ENCODE data around the gene GNAI1. TPM values are rescaled to one million over a fixed set of nuclear protein-coding genes. Genes with fewer than 3 reads are reported as not detected.

GNAI1 gene
- total and polyA plus RNA-seq, 11 donors = 4.6 to 26.1 (median 14.1) TPM

DNA sequence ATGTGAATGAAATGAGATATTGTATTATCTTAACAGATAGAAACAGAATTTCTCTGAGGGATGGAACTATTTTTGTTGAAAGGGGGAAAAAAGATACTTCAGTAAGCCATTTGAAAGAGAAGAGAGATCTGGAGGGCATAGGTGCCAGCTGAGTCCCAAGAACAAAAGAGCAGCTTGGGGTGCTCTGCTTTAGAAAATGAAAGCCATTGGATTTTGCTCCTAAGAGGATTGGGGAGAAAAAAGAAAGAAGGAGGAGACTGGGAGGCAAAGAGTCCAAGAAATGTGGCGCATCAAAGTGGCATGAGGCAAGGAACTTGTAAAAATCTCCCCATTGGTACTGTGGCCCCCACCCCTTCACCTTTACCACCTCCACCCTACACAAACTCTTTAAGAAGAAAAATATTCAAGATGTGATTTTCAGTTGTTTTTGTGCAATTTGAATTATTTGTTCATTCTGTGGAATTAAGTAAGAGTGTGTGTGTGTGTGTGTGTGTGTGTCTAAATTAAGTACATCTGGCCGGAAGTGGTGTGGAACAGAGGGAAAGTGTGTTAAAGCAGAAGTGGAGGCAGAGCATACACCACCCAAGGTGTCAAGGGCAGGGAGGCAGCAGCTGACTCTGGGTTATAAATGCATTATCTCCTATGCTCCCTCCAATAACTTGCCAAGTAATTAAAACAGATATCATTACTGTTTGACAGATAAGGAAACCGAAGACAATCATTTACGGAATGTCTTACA is 9.9 kb upstream of the GNAI1 start:
- Histone ChIP-seq H3K36me3 (no peaks in the 10 kb centered on the region), H3K27me3 (no peaks in the 10 kb centered on the region), H3K9me3 (no peaks in the 10 kb centered on the region), H3K27ac (no peak overlapping the region), H3K4me3 (no peak overlapping the region), H3K4me1 (no peaks in the 10 kb centered on the region)
- DNase-seq (no peak), ATAC-seq (no peak)
- WGBS, 4 donors = 64 to 72% (median 69%) methylated on average over 4 of the region's 4 CpGs
- intact Hi-C loops (cut with DNase I) = no loop called here
- TF ChIP-seq, protein P1, sequence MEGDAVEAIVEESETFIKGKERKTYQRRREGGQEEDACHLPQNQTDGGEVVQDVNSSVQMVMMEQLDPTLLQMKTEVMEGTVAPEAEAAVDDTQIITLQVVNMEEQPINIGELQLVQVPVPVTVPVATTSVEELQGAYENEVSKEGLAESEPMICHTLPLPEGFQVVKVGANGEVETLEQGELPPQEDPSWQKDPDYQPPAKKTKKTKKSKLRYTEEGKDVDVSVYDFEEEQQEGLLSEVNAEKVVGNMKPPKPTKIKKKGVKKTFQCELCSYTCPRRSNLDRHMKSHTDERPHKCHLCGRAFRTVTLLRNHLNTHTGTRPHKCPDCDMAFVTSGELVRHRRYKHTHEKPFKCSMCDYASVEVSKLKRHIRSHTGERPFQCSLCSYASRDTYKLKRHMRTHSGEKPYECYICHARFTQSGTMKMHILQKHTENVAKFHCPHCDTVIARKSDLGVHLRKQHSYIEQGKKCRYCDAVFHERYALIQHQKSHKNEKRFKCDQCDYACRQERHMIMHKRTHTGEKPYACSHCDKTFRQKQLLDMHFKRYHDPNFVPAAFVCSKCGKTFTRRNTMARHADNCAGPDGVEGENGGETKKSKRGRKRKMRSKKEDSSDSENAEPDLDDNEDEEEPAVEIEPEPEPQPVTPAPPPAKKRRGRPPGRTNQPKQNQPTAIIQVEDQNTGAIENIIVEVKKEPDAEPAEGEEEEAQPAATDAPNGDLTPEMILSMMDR (IDR thresholded peaks at IDR 0.05) = no peak
- TF ChIP-seq POLR2A (IDR thresholded peaks at IDR 0.05) = no peak

DNA sequence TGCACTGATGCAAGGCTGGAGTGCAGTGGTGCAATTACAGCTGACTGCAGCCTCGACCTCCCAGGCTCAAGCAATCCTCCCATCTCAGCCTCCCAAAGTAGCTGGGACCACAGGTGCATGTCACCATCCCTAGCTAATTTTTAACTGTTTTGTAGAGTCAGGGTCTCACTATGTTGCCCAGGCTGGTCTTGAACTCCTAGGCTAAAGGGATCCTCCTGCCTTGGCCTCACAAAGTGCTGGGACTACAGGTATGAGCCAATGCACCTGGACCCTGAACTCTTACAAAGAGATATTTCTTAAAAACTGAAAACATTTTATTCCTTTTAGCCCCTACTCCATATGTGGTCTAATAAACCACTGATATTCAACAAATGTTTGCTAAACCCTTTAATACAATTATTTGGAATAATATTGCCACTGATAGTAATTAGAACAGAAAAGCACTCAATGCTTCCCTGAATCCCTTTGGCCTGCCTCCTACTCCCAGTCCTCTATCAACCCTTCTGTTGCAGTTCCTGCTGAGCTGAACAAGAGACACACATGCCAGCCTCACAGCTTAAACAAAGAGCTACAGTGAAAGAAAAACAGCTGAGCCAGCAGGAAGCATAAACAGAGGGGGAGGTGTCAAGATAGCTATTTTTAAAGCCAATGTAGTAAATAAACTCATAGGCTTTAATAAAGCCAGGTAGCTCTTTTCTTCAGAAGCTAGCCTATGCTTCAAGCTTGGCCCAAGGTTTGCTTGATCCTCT is 7.0 kb upstream of the GNAI1 start:
- WGBS, 4 donors = 89 to 95% (median 90%) methylated on average over 1 of the region's 1 CpG
- no peaks in the 10 kb centered on the region for H3K36me3 ChIP-seq
- H3K4me1 ChIP-seq = no peaks in the 10 kb centered on the region
- no peak overlapping the region for H3K4me3 ChIP-seq
- TF ChIP-seq, protein P1 (IDR thresholded peaks at IDR 0.05) = no peak
- no peak for TF ChIP-seq POLR2A (IDR thresholded peaks at IDR 0.05)
- H3K27me3 ChIP-seq = no peaks in the 10 kb centered on the region
- no peak overlapping the region for H3K27ac ChIP-seq
- ATAC-seq (no peak), DNase-seq (no peak)
- intact Hi-C loops (cut with DNase I) = no loop called here
- no peaks in the 10 kb centered on the region for H3K9me3 ChIP-seq

- H3K27ac ChIP-seq = no peak overlapping the region
- no peak for DNase-seq
- intact Hi-C loops (cut with DNase I) = no loop called here
- 89 to 100% (median 94%) methylated on average over 3 of the region's 3 CpGs for WGBS, 4 donors
- ATAC-seq = no peak
- H3K36me3 ChIP-seq = no peaks in the 10 kb centered on the region
- TF ChIP-seq, protein P1 (IDR thresholded peaks at IDR 0.05) = no peak
- TF ChIP-seq POLR2A (IDR thresholded peaks at IDR 0.05) = no peak
- peaks cover 0 to 4% (median 0%) of the 10 kb centered on the region in 12 donors for H3K4me1 ChIP-seq
- H3K4me3 ChIP-seq = no peak overlapping the region
- no peaks in the 10 kb centered on the region for H3K9me3 ChIP-seq
- H3K27me3 ChIP-seq = no peaks in the 10 kb centered on the region
Observed at GRCh38 chr7:80128918-80129317, 5.7 kb upstream of the GNAI1 start.

DNA sequence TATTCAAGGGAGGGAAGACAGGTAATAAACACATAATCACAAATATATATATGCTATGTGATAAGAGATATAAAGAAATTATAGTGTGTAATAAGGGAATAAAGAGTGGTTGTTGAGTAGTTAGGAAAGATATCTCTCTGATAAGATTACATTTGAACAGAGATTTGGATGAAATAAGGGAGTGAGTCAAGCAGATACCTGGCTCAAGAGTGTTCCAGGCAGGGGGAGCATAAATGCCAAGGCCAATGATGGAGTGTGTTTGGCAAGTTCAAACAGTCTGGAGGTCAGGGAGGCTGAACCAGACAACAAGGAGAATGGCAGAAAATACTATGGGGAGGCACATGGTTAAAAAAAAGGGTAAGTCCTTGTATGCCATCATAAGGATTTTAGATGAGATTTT is 4.8 kb upstream of the GNAI1 start:
- ATAC-seq (no peak), DNase-seq (no peak)
- no peak for TF ChIP-seq POLR2A (IDR thresholded peaks at IDR 0.05)
- TF ChIP-seq, protein P1 (IDR thresholded peaks at IDR 0.05) = no peak
- intact Hi-C loops (cut with DNase I) = loop anchor here in 6 of 10 donors (5.0 to 10.0 kb wide), 5 partner anchors 145 to 265 kb away; no protein-coding TSS in a partner anchor
- no peaks in the 10 kb centered on the region for H3K27me3 ChIP-seq
- H3K9me3 ChIP-seq = no peaks in the 10 kb centered on the region
- no peak overlapping the region for H3K27ac ChIP-seq
- no peaks in the 10 kb centered on the region for H3K36me3 ChIP-seq
- H3K4me3 ChIP-seq = no peak overlapping the region
- H3K4me1 ChIP-seq = peaks cover 0 to 6% (median 0%) of the 10 kb centered on the region in 12 donors
